ENCODE results near the gene ELMO3.

DNA sequence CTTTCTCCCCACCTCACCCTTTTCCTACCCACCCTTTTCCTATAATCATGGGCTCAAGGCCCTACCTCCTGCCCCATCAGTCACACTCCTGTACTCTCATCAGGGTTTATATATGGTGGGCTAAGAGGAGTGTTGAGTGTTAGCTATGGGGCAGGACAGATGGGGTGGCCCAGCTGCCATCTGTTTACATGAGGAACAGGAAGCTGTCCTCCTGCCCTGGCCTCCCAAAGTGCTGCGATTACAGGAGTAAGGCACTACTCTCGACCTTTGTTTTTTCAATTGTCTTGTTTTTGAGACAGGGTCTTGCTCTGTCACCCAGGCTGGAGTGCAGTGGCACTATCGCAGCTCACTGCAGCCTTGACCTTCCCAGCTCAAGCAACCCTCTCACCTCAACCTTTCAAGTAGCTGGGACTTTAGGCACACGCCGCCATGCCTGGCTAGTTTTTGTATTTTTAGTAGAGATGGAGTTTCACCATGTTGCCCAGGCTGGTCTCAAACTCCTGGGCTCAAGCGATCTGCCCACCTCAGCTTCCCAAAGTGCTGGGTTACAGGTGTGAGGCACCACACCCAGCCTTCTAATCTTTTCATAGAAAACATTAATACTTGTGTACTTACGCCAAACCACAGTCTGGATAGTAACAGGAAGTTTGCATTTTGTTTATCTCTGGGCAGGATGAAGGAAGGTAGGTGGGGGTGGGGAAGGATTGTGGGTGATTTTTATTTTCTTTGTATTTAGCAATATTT, 40.9 kb upstream of the ELMO3 start:
- TF ChIP-seq, protein P1, sequence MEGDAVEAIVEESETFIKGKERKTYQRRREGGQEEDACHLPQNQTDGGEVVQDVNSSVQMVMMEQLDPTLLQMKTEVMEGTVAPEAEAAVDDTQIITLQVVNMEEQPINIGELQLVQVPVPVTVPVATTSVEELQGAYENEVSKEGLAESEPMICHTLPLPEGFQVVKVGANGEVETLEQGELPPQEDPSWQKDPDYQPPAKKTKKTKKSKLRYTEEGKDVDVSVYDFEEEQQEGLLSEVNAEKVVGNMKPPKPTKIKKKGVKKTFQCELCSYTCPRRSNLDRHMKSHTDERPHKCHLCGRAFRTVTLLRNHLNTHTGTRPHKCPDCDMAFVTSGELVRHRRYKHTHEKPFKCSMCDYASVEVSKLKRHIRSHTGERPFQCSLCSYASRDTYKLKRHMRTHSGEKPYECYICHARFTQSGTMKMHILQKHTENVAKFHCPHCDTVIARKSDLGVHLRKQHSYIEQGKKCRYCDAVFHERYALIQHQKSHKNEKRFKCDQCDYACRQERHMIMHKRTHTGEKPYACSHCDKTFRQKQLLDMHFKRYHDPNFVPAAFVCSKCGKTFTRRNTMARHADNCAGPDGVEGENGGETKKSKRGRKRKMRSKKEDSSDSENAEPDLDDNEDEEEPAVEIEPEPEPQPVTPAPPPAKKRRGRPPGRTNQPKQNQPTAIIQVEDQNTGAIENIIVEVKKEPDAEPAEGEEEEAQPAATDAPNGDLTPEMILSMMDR (IDR thresholded peaks at IDR 0.05 in 4 of 5, conservative IDR thresholded peaks at IDR 0.05 in 1 of 5), result no peak
- TF ChIP-seq POLR2A (IDR thresholded peaks at IDR 0.05), result no peak
